ENCODE data around the gene F8. TPM values are rescaled to one million over a fixed set of nuclear protein-coding genes. Genes with fewer than 3 reads are reported as not detected.
A peak's percentile ranks its signal among the peaks of the same experiment; 100 is the strongest.
"Not testable (repeated sequence)": the region's sequence is repeated elsewhere in the genome, so short reads cannot be mapped to it uniquely, and the experiment has no call there.

Gene F8
- polyA plus RNA-seq, 3 donors from 2014 or later: 1.1 to 3.4 (median 2.7) TPM

- DNase-seq; H3K27me3 Mint-ChIP-seq (ENCODE audit: low read depth in 3 of 3); H3K4me3 Mint-ChIP-seq; H3K36me3 Mint-ChIP-seq; H3K27ac Mint-ChIP-seq; H3K4me1 Mint-ChIP-seq; H3K9me3 Mint-ChIP-seq: not testable (repeated sequence)
Observed at GRCh38 chrX:154910528-154910927, 112.0 kb downstream of the F8 start.

DNA sequence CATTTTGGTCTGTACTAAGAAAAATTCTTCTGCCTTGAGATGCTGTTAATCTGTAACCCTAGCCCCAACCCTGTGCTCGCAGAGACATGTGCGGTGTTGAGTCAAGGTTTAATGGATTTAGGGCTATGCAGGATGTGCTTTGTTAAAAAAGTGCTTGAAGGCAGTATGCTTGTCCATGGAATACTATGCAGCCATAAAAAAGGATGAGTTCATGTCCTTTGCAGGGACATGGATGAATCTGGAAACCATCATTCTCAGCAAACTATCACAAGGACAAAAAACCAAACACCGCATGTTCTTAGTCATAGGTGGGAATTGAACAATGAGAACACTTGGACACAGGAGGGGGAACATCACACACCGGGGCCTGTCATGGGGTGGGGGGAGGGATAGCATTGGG is 112.5 kb downstream of the F8 start:
- H3K27ac Mint-ChIP-seq; H3K36me3 Mint-ChIP-seq; H3K4me1 Mint-ChIP-seq; DNase-seq; H3K4me3 Mint-ChIP-seq; H3K9me3 Mint-ChIP-seq; H3K27me3 Mint-ChIP-seq (ENCODE audit: low read depth in 3 of 3): not testable (repeated sequence)

DNA sequence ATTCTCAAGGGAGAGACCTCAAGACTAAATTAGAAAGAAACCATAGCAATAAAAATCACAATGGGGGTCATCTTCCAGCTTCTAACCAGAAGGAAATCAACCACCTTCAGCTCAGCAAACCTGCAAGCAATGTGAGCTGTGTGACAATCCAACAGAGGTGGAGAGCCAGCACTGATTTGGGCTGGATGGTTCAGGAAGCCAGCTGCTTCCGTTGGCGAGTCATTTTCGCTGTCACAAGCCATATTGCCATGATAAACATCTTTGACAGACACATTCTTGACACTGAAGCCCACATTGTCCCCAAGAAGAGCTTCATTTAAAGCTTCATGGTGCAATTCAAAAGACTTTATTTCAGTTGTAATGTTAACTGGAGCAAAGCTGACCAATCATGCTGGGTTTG is 113.7 kb downstream of the F8 start:
- Mint-ChIP-seq H3K36me3 (no peaks in the 10 kb centered on the region), H3K4me3 (no peak overlapping the region), H3K9me3 (no peaks in the 10 kb centered on the region), H3K27ac (no peak overlapping the region), H3K27me3 (ENCODE audit: low read depth in 3 of 3) (peaks cover 3 to 12% (median 12%) of the 10 kb centered on the region in 3 donors), H3K4me1 (no peaks in the 10 kb centered on the region)
- no peak for DNase-seq

DNA sequence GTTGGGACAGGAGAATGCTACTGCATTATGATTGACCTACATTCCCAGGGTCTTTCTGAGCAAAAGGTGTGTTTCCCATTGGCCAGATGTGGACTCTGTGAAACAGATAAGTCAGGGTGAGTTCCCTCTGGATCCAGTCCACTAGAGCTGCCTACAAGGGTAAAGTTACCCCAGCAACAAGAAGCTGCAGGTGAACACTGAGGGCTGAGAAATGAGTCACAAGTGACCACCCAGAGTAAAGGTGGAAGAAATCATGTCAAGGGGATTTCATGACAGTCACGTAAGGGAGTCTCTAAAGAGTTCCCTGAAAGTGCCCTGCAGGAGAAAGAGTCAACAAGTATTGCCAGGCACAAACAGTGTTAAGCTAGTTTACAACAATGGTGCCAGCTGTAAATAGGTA is 120.1 kb downstream of the F8 start:
- no peaks in the 10 kb centered on the region for H3K9me3 Mint-ChIP-seq
- no peaks in the 10 kb centered on the region for H3K4me1 Mint-ChIP-seq
- peaks cover 1 to 17% (median 13%) of the 10 kb centered on the region in 3 donors for H3K27me3 Mint-ChIP-seq (ENCODE audit: low read depth in 3 of 3)
- no peaks in the 10 kb centered on the region for H3K36me3 Mint-ChIP-seq
- no peak for DNase-seq
- H3K4me3 Mint-ChIP-seq: no peak overlapping the region
- H3K27ac Mint-ChIP-seq: no peak overlapping the region

DNA sequence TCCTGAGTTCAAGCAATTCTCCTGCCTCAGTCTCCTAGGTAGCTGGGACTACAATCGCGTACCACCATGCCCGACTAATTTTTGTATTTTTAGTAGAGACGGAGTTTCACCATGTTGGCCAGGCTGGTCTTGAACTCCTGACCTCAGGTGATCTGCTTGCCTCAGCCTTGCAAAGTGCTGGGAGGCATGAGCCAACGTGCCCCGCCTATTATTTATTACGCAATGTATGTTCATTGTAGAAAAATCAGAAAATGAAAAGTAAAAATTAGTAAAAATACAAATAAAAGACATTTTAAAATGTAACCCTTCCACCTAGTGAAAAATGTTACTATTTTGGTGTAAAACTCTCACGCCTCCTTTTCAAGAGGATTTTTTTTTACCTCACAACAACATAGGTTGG is 122.2 kb downstream of the F8 start:
- Mint-ChIP-seq H3K9me3 (no peaks in the 10 kb centered on the region), H3K27ac (no peak overlapping the region), H3K4me1 (peaks cover 0 to 7% of the 10 kb centered on the region in 2 donors), H3K36me3 (no peaks in the 10 kb centered on the region), H3K4me3 (no peak overlapping the region), H3K27me3 (ENCODE audit: low read depth in 3 of 3) (peaks cover 1 to 13% (median 13%) of the 10 kb centered on the region in 3 donors)
- no peak for DNase-seq

DNA sequence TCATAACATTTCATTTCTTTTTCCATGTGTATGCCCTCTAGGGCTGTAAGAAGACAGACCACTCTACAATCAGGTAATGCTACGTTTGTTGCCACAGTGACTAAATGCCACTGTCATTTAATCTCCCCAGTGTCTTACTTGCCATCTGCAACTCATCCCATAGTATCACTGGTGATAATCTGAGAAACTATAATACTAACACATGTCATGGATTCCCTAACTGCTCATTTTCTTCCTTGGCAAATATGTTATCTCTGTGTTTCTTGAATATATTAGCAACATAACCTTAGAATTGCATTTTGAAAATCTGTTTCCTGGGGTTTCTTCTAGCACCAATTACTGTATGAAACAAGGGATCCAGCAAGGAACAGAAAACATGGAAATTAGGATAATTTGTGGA is 130.2 kb downstream of the F8 start:
- DNase-seq: no peak
- H3K9me3 Mint-ChIP-seq: no peaks in the 10 kb centered on the region
- H3K4me3 Mint-ChIP-seq: no peak overlapping the region
- no peak overlapping the region for H3K27ac Mint-ChIP-seq
- peaks cover 2 to 23% of the 10 kb centered on the region in 2 donors for H3K4me1 Mint-ChIP-seq
- H3K36me3 Mint-ChIP-seq: no peaks in the 10 kb centered on the region
- H3K27me3 Mint-ChIP-seq (ENCODE audit: low read depth in 3 of 3): peaks cover 0 to 3% (median 3%) of the 10 kb centered on the region in 3 donors

- H3K36me3 Mint-ChIP-seq: no peaks in the 10 kb centered on the region
- H3K4me3 Mint-ChIP-seq: no peak overlapping the region
Observed at GRCh38 chrX:154890990-154891639, 131.4 kb downstream of the F8 start.

DNA sequence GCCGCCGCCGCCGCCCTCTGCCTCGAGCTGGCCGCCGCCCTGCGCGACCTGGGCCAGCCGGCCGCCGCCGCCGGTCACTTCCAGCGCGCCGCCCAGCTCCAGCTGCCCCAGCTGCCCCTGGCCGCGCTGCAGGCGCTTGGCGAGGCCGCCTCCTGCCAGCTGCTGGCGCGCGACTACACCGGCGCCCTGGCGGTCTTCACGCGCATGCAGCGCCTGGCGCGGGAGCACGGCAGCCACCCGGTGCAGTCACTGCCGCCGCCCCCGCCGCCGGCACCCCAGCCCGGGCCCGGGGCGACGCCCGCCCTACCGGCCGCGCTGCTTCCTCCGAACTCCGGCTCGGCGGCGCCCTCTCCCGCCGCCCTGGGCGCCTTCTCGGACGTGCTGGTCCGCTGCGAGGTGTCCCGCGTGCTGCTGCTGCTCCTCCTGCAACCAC is 135.7 kb downstream of the F8 start:
- not testable (repeated sequence) for H3K36me3 Mint-ChIP-seq; H3K27me3 Mint-ChIP-seq (ENCODE audit: low read depth in 3 of 3); H3K27ac Mint-ChIP-seq; DNase-seq; H3K9me3 Mint-ChIP-seq; H3K4me3 Mint-ChIP-seq
- H3K4me1 Mint-ChIP-seq: peaks cover 2 to 14% of the 10 kb centered on the region in 2 donors

More at GRCh38 chrX:154890990-154891639, 131.4 kb downstream of the F8 start:
- Mint-ChIP-seq H3K4me1 (peaks cover 2 to 16% of the 10 kb centered on the region in 2 donors), H3K27me3 (ENCODE audit: low read depth in 3 of 3) (peaks cover 0 to 3% (median 3%) of the 10 kb centered on the region in 3 donors), H3K9me3 (no peaks in the 10 kb centered on the region), H3K27ac (no peak overlapping the region)
- DNase-seq: no peak

- H3K4me1 Mint-ChIP-seq: peaks cover 2 to 11% of the 10 kb centered on the region in 2 donors
- not testable (repeated sequence) for H3K27ac Mint-ChIP-seq; H3K27me3 Mint-ChIP-seq (ENCODE audit: low read depth in 3 of 3); H3K36me3 Mint-ChIP-seq; H3K9me3 Mint-ChIP-seq
- H3K4me3 Mint-ChIP-seq: peak within 1 kb of the TSS in 1 of 5 donors; percentile 41
- DNase-seq: peak; percentile 15 to 51 (median 33)
Observed at GRCh38 chrX:154886069-154886788, 136.3 kb downstream of the F8 start, which contains the start of gene F8A1. Gene F8A1 (plus strand): TSS chrX:154886355. CDS start chrX:154886375, 20 bp downstream.

DNA sequence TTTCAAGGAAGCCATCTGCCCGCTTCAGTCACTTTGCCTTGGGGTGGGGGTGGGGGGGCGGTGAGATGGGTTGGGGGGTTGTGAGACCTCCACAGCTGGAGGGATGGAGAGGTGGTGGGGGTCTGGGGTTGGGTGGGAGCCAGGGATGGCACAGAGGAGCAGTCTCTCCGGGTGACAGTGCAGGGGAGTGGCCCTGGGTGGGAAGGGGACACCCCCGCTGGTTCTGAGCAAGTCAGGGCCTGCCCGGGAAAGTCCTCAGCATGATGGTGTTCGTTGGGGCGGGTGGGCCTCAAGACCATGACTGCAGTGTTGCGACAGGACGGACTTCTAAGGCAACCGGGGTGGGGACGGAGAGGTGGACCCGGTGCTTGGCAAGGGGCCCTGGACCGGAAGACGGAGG is 137.0 kb downstream of the F8 start:
- H3K27ac Mint-ChIP-seq; H3K4me1 Mint-ChIP-seq; H3K4me3 Mint-ChIP-seq; H3K36me3 Mint-ChIP-seq; H3K27me3 Mint-ChIP-seq (ENCODE audit: low read depth in 3 of 3); H3K9me3 Mint-ChIP-seq; DNase-seq: not testable (repeated sequence)

- not testable (repeated sequence) for H3K4me1 Mint-ChIP-seq; H3K36me3 Mint-ChIP-seq; DNase-seq; H3K9me3 Mint-ChIP-seq; H3K4me3 Mint-ChIP-seq; H3K27ac Mint-ChIP-seq; H3K27me3 Mint-ChIP-seq (ENCODE audit: low read depth in 3 of 3)
Observed at GRCh38 chrX:154885057-154885456, 137.5 kb downstream of the F8 start.

- not testable (repeated sequence) for H3K4me3 Mint-ChIP-seq; H3K9me3 Mint-ChIP-seq; H3K27ac Mint-ChIP-seq; H3K36me3 Mint-ChIP-seq; H3K4me1 Mint-ChIP-seq; H3K27me3 Mint-ChIP-seq (ENCODE audit: low read depth in 3 of 3); DNase-seq
Observed at GRCh38 chrX:154884069-154884468, 138.5 kb downstream of the F8 start.

DNA sequence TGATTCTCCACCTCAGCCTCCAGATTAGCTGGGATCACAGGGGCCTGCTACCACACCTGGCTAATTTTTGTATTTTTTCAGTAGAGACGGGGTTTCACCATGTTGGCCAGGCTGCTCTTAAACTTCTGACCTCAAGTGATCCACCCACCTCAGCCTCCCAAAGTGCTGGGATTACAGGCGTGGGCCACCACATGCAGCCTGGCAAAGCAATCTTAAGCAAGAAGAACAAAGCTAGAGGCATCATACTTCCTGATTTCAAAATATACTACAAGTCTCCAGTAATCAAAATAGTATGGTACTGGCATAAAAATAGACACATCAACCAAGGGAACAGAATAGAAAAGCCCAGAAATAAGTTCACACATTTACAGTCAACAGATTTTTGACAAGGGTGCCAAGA is 149.2 kb downstream of the F8 start:
- DNase-seq: no peak
- H3K36me3 Mint-ChIP-seq: peaks cover 0 to under 1% (median 0%) of the 10 kb centered on the region in 3 donors
- peaks cover 0 to 7% (median 3%) of the 10 kb centered on the region in 6 donors for H3K9me3 Mint-ChIP-seq
- no peak overlapping the region for H3K4me3 Mint-ChIP-seq
- H3K4me1 Mint-ChIP-seq: no peaks in the 10 kb centered on the region
- peaks cover 3 to 15% (median 3%) of the 10 kb centered on the region in 3 donors for H3K27me3 Mint-ChIP-seq (ENCODE audit: low read depth in 3 of 3)
- no peak overlapping the region for H3K27ac Mint-ChIP-seq

DNA sequence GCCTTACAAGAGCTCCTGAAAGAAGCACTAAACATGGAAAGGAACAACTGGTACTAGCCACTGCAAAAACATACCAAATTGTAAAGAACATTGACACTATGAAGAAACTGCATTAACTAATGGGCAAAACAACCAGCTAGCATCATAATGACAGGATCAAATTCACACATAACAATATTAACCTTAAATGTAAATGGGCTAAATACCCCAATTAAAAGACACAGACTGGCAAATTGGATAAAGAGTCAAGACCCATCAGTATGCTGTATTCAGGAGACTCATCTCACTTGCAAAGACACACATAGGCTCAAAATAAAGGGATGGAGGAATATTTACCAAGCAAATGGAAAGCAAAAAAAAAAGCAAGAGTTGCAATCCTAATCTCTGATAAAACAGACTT is 154.0 kb downstream of the F8 start:
- not testable (repeated sequence) for H3K4me3 Mint-ChIP-seq, DNase-seq, H3K4me1 Mint-ChIP-seq, H3K36me3 Mint-ChIP-seq, H3K27ac Mint-ChIP-seq
- Mint-ChIP-seq H3K27me3 (ENCODE audit: low read depth in 3 of 3) (peaks cover 1 to 17% (median 7%) of the 10 kb centered on the region in 3 donors), H3K9me3 (peaks cover 0 to 14% (median 8%) of the 10 kb centered on the region in 6 donors)
